GM11168 (cell line): ENCODE results near the gene TTC33.
"Not testable (repeated sequence)": the region's sequence is repeated elsewhere in the genome, so short reads cannot be mapped to it uniquely, and the experiment has no call there.

Experiments
- in situ Hi-C: fragments of 300-500 bp; cut with MboI; formaldehyde crosslinking; loops from one replicate; pipeline ENCODE4 v1.12.0; 2022; ENCODE audit warnings: low sequenced_read_pairs; ENCODE audit not compliant: unreplicated experiment

The TTC33 gene

DNA sequence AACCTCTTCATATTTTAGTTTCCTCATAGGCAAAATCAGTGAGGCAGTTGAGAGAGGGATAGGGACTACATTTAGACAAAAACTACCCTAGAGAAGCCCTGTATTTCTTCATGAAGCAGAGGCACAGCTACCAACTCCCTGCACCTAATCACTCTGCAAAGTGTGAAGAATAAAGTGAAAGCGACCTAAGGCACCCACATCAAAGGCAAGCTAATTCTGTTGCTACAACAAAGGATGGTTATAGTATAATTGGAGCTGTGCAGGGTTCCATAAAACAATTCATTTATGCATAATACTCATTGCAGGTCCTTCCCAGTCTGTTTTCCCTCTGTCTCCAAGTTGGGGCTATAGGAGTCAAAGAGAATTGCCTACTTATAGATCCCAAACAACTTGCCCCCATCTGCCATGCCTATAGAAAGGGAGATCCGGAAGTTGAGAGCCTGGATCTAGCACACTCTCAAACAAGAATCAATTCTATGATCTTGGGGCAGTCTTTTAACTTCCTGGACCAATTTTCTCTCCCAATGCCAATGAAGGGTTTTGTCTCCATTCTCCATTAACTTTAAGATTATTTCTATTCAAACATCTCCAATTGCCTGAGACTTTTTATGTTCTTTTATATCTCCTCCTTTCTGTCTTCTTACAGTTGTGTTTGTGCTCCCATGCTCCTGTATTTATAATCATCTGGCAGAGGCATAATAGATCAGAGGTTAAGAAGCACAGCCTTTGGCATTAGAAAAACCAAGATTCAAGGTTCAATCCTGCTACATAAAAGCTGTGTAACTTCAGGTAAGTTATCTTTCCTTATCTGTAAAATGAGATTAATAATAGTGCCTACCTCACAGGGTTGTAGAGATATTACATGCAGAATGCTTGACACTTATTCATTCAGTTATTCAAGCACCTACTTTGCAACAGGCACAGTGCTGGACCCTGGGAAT lies 132.0 kb downstream of the TTC33 start:
- in situ Hi-C loops, result no loop called here

DNA sequence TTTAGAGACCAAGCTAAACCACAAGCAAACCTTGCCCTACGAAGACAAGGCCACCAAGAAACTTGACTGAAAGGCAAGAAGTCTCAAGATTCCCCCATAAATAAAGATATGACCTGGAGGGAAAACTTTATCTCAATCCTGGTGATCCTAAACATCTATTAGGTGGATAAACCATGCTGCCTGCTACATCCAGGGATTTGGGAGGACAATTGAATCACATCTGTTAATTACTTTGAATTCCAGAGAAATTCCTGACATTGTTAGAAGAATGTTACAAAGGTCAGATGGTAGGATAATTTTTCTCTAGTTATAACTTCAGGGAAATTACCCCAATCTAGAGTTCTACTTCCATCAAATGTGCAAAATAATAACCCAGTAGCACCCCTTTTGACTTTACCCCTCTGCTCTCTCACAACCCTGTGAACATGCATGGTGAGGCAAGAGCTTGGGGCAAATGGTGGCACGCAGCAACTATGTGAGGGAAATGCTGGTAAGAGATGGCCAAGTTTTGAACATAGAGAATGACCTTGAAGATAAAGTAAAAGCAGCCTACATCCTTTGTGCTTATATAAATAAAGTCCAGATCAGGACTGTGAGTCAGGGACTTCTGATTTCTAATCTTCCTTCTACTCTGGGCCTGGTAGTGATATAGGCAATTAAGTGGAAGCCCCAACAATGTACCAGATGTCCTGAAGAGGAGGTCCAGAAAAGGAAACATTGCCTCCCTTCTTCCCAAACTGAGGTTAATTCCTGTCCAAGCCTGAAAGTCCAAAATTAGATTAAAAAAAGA lies 133.1 kb downstream of the TTC33 start:
- in situ Hi-C loops, result no loop called here

DNA sequence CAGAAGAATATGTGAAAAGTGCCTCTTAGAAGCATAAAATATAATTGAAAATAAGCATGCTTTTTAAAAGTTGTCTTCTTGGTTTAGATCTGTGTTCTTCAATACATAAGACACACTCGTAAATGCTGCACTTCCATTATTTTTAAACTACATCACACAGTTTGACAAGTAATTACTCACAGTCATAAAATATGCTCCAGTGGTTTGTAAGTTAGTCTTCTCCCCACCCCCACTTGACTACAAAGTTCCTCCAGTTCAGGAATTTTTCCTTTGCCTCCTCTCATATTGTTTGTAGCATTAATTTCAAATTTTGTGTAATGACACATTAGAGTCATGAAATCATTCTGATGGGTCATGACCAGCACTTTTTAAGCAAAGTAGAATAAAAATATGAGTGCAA lies 136.3 kb downstream of the TTC33 start:
- in situ Hi-C loops, result no loop called here

GRCh38 chr5:40618926-40619325 lies 136.8 kb downstream of the TTC33 start:
- in situ Hi-C loops, result no loop called here

DNA sequence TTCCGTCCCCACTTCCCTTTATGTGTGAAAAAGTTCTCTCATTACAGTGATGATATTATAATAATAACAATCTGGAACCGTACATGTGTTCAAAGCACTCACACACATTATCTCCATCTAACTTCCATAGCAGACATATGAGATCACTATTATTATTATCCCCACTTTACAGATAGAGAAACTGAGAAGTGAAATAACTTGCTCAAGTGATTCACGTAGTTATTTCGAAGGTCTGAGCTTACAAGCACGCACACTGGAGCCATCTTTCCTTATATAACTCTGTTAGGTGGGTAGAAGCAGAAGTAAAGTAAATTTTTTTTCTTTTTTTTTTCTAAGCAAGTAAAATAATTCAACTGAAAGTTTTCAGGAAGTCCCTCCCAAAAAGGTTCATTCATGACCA lies 139.0 kb downstream of the TTC33 start:
- in situ Hi-C loops, result no loop called here

GRCh38 chr5:40615586-40616170 lies 140.1 kb downstream of the TTC33 start:
- in situ Hi-C loops, result no loop called here

DNA sequence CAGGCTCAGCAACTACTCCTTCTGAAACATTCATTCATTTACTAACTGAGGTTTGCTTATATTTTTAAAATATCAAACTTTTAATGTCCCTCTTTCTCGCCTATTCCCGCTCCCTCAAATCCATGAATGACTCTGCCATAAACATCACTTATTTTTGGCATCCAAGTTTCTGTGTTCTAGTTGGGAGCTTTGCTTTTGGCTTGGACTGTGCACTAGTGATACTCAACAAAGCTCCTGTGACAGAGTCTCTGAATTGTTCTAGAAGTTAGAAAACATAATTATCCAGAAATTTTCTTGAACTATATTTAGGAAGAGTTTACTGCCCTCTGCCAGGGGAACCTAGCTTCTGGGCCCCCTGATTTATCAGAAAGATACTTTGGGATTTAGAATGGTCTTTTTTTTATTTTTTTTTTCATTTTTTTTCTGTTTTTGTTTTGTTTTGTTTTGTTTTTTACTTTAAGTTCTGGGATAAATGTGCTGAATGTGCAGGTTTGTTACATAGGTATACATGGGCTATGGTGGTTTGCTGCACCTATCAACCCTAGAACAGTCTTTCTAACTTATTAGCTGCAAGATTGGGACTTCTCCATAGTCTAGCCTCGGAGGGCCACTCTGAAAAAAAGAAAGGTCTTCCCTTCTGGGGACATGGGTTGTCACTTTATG lies 140.7 kb downstream of the TTC33 start:
- in situ Hi-C loops, result no loop called here

- in situ Hi-C loops, result no loop called here
Measured at GRCh38 chr5:40614466-40614865, 141.3 kb downstream of the TTC33 start.

GRCh38 chr5:40607202-40607601 lies 148.6 kb downstream of the TTC33 start:
- in situ Hi-C loops, result no loop called here

GRCh38 chr5:40606077-40606765 lies 149.5 kb downstream of the TTC33 start:
- in situ Hi-C loops, result no loop called here

DNA sequence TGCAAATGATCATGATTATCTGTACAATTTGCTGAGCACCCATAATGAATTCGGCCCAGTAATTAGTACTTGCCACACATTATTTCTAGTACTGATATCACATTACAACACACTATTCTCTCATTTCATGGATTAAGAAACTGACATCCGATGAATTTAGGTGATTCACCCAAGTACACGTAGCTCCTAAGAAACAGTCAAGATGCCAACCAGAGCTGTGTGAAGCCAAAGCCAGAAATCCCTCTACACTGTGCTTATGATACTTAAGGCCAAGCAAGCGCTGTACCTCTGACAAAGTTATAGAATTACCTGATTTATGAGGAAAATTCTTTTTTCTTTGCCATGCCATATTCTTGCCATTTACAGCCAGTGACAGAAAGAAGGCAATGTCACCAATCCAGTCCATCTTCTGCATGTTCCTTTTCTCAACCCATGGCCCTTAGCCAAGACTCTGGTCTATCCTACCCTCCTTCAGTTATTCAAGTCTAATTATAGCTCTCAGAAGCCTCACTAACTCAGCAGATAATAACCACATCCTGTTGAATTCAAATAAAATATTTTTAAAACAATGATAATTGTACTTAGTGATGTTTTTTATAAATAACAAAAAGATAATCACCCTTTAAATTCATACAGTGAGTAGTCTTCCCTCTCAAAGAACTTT lies 150.3 kb downstream of the TTC33 start:
- in situ Hi-C loops, result no loop called here

- in situ Hi-C loops, result no loop called here
Measured at GRCh38 chr5:40603378-40603777, 152.4 kb downstream of the TTC33 start.

- in situ Hi-C loops, result no loop called here
Measured at GRCh38 chr5:40601198-40601868, 154.4 kb downstream of the TTC33 start.

DNA sequence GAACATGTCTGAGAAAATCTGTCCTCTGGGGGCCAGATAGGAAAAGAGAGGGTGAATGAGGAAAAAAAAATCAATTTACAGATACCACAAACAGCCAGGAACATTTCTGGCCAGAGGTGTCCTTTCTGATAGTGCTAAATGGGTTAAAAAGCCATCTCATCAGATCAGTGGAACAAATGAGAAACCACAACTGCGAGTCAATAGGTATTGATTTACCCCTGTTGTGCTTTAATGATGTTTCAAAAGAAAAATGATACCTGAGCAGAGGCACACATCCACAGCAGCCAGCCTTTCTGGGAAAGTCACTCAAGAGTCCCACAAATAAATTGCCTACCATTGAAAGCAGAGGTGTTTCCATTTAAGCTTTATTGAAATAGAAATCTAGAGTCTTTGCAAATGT lies 155.4 kb downstream of the TTC33 start:
- in situ Hi-C loops, result no loop called here

GRCh38 chr5:40599676-40600075 lies 156.1 kb downstream of the TTC33 start:
- in situ Hi-C loops, result no loop called here

GRCh38 chr5:40594811-40595210 lies 160.9 kb downstream of the TTC33 start:
- in situ Hi-C loops, result no loop called here

- in situ Hi-C loops, result not testable (repeated sequence)
Measured at GRCh38 chr5:40591727-40592396, 163.9 kb downstream of the TTC33 start.

DNA sequence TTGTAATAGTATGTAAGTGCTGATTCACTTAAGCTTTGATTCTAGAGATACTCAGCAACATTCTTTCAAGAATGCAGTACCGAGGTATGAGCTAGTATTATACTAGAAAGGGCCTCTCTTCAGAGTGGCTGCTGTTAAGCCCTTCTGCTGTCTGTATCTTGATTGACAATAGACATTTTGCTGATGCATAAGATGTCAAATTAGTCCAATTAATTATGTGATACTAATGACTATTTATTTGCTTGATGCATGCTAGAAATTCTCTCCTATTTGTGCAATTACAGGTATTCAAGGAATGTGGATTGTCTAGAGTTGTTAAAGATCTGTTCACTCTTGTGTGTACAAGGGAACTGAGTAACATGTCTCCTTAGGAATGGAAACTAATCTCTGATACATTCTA lies 168.4 kb downstream of the TTC33 start:
- in situ Hi-C loops, result loop anchor here (10.0 kb wide), 1 partner anchor 103 kb away; no protein-coding TSS in a partner anchor
